Renal pelvis (tissue), 4 donors: Measurements from ENCODE around the gene LIX1L. TPM values are rescaled to one million over a fixed set of nuclear protein-coding genes. Genes with fewer than 3 reads are reported as not detected.

Experiments used
- DNase-seq: peaks from one replicate; pipeline ENCODE4 v3.0.0-alpha.2; 2013
- polyA plus RNA-seq, 3 donors: library from polyadenylated mRNA; unstranded; fragments of 120-200 nt; gene quantifications; one replicate each; pipeline ENCODE4 v1.2.1, GENCODE V29; 2013; ENCODE audit not compliant: insufficient read length in 3 of 3

Gene LIX1L
- polyA plus RNA-seq, 3 donors: 21.5 to 22.8 (median 22.0) TPM

GRCh38 chr1:145967288-145967687 lies 9.5 kb upstream of the LIX1L start:
- DNase-seq: no peak

DNA sequence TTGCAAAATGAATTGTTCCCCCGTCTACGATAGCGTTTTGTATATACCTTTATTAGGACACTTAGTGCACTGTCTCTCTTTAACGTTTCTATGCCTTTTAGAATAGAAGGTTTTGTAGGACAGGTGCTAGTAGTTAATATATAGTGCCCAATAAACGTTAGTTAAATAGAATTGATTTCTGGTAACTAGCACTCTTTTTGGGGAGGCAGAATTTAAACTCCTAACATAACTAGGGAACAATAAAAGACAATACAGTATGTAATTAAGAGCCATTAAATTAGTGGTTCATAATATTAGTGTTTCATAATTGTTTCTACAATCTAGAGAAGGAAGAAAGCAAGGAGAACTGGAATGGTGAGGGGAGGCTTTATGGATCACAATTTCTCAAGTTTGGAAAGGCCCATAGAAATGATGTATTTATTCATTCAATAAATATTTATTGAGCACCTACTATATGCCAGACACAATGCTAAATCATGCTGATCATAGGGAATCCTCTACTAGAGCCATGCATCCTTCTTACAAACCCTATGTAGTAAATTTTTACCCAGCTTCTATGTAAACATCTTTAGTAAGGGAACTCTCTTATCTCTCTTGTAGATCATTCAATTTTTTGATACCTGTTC lies 7.4 kb upstream of the LIX1L start:
- no peak for DNase-seq

DNA sequence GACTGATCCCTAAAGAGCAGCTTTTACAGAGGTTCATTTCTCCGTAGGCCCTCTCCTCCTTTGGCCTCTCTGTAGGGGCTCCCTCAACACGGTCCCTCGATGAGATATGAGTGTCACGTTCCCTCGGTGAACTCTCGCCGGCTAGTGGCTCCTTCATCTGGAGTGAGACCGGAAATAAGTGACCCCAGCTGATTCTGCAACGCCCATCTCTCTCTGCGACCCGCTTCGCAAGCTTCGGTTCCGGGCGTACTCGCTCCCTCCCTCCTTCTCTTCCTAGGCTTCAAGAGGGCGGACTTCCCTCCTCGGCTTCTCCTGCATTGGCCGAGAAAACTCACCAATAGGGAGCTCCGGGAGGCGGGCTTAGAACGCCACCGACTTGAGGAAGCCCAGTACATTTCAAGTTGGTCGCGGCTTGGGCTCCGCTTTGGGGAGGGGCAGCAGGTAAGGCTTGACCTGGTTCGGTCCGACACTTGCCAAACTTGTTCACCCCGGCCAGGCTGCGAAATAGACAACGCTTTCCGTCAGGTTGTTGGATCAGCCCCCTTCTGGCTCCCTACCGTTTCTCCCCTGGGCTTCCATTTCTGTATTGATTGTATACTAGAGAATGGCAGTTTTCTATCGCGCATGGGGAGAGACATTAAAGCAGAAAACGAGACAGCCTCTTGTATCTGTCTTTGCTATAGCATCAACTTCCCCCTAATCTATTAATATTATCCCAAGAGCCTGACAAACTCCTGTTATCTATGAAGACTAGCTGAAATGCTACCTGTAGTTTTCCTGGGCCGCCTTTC lies 6.7 kb upstream of the LIX1L start, which contains the start of the genes ANKRD34A and POLR3GL:
ANKRD34A (minus strand) TSS at position 248 of the 791 bp plus-strand sequence. CDS start 2,816 bp downstream, outside the sequence.
POLR3GL (plus strand) TSS at position 363 of the 791 bp plus-strand sequence. CDS start 10,176 bp downstream, outside the sequence.
- peak; percentile 96 for DNase-seq

DNA sequence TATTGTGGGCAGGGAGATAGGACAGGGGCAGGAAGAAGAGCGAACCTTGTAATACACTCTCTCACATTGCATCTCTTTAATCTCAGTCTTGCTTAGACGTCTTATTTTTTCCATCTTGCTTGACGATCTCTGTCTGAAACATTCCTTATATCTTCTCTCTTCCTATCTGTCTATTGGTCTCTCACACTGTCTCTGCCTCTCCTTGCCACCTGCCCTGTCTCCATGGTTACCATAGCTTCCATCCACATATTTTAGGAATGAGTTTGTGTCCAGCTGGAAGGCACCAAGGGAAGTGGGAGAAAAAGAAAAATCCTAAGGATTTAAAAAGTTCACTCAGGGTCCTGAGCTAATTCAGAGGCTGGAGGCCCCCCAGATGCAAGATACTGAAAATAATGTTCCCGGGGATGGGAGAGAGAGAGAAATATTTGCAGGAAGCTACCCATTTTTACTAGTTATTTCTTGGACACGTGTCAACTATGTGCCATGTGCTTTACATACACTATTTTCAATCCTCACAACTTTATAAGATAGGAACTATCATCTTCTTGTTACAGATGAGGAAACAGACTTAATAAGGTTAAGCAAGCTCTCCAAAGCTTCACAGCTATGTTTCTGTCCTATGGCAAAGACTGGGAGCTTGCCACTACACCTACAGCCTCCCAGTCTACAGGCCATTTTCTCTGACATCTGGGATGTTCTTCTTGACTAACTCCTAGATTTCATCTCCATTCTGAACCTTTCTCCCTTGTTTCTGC lies 5.6 kb upstream of the LIX1L start:
- DNase-seq: no peak

- no peak for DNase-seq
Measured at GRCh38 chr1:145962157-145963102, 4.6 kb upstream of the LIX1L start.

GRCh38 chr1:145961425-145962156 lies 3.8 kb upstream of the LIX1L start:
- no peak for DNase-seq

- DNase-seq: no peak
Measured at GRCh38 chr1:145961109-145961424, 3.2 kb upstream of the LIX1L start.

DNA sequence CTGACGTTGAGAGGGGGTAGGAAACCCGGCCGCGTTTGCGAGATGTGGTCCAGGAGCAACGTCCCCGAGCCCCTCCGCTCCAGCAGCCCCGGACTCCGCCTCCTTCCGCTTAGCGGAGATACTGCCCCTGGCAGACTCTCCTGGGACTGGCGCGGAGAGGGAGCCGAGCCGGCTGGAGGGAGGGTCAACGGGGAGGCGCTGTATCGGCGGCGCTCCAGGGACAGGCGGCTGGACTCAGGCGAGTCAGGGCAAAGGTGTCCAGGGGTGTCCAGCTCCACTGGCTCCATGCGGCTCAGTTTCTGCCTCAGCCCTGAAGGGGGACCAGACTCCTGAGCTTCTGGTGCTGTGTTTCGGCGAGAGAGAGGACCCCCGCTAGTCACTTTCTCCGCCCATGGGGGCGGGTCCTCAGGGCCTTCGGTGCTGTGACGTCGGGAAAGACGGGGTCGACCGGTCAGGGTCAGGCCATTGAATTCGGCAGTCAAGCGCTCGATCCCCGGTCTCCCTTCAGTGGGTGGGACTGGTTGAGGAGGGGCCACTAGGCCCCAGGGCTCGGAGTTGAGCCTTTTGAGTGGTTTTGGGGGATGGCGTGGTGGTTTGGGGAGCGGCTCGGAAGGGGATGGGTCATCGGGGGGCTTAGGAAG lies 2.8 kb upstream of the LIX1L start:
- DNase-seq: peak; percentile 83

GRCh38 chr1:145959957-145960467 lies 2.2 kb upstream of the LIX1L start:
- DNase-seq: no peak

- no peak for DNase-seq
Measured at GRCh38 chr1:145959333-145959732, 1.5 kb upstream of the LIX1L start.

- no peak for DNase-seq
Measured at GRCh38 chr1:145958734-145959133, 917 bp upstream of the LIX1L start.

GRCh38 chr1:145956781-145957442 lies 905 bp downstream of the LIX1L start:
- DNase-seq: no peak

- DNase-seq: no peak
Measured at GRCh38 chr1:145956361-145956760, 1.5 kb downstream of the LIX1L start.

DNA sequence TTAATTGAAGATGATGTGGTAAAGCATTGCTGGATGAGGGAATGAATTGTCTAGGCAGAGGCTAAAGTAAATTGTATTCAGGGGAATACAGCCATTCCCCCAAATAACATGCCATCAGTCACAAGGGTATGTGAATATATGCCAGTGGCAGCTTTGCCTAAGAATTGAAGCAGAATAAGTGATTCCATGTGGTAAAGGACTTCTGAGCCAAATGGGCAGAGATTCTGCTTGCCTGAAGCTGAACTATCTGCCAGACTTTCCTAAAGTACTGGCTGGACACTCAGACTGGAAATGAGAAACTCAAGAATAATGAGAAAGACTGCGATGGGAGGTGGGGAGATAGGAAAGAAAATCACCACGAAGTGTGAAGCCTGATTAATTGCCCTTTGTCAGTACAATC lies 2.4 kb downstream of the LIX1L start:
- no peak for DNase-seq

DNA sequence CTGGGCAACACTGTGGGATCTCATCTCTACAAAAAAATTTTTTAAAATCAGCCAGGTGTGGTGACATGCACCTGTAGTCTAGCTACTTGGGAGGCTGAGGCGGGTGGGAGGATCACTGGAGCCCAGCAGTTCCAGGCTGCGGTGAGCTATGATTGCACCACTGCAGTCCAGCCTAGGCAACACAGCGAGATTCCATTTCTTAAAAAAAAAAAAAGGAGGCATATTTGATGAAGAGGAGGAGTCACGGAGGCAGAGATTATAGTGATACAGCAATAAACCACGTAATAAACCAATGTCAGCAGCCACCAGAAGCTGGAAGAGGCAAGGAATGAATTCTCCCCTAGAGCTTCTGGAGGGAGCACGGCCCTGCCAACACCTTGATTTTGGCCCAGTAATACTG lies 4.0 kb downstream of the LIX1L start:
- no peak for DNase-seq

GRCh38 chr1:145952903-145953302 lies 4.9 kb downstream of the LIX1L start:
- no peak for DNase-seq

GRCh38 chr1:145951526-145951925 lies 6.3 kb downstream of the LIX1L start:
- no peak for DNase-seq

- DNase-seq: no peak
Measured at GRCh38 chr1:145949219-145949618, 8.6 kb downstream of the LIX1L start.

DNA sequence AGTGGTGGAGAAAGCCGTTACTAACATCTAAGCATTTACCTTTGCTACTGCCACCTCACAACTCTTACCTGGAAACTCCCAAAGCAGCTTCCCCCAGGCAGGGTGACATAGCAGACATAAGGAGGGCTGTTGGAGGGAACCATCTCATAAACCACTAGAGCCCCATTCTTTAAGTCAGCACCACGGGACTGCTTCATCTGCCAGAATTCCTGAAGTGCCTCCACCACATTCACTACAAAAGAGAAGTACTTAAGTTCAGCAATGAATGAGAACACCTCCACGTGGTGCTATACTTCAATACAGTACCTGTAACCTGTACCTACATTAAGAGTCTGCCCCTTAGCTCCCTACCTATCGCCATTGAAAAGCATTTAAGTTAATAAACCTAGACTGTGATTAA lies 10.3 kb downstream of the LIX1L start:
- DNase-seq: no peak
